NT2/D1 (cell line): ENCODE results near the gene CD109.

Experiments used
- DNase-seq: peaks from one replicate; pipeline ENCODE4 v3.0.0-alpha.2; 2011; ENCODE audit warnings: low read depth, low spot score
- H3K27me3 ChIP-seq: 2 replicates; pipeline ENCODE4 v1.6.0; 2011; ENCODE audit warnings: mild to moderate bottlenecking; ENCODE audit not compliant: insufficient read length, insufficient read depth
- H3K36me3 ChIP-seq: 2 replicates; pipeline ENCODE4 v1.6.1; 2011; ENCODE audit warnings: mild to moderate bottlenecking, low read length, mixed read lengths; ENCODE audit not compliant: insufficient read depth, insufficient read length
- H3K4me1 ChIP-seq: 2 replicates; pipeline ENCODE4 v1.5.1; 2011; ENCODE audit not compliant: insufficient read depth, insufficient read length
- H3K4me3 ChIP-seq: 2 replicates; pipeline ENCODE4 v1.5.1; 2011; ENCODE audit warnings: low read depth; ENCODE audit not compliant: insufficient read length
- H3K9ac ChIP-seq: 2 replicates; pipeline ENCODE4 v1.6.0; 2011; ENCODE audit warnings: low read depth; ENCODE audit not compliant: insufficient read length
- H3K9me3 ChIP-seq: 2 replicates; pipeline ENCODE4 v1.5.1; 2011; ENCODE audit warnings: mild to moderate bottlenecking, low read length; ENCODE audit not compliant: insufficient read depth
- SUZ12 ChIP-seq: IDR thresholded peaks from 2 replicates; pipeline ENCODE4 v1.6.1; 2011; ENCODE audit not compliant: insufficient read length, insufficient read depth; ENCODE audit errors: extremely low read depth
- YY1 ChIP-seq: IDR thresholded peaks from 2 replicates; pipeline ENCODE4 v1.6.1; 2011; ENCODE audit not compliant: insufficient read length, insufficient read depth
- ZNF274 ChIP-seq: IDR thresholded peaks from 2 replicates; pipeline ENCODE4 v1.6.1; 2011; ENCODE audit warnings: mild to moderate bottlenecking, low read depth, low read length

The CD109 gene

DNA sequence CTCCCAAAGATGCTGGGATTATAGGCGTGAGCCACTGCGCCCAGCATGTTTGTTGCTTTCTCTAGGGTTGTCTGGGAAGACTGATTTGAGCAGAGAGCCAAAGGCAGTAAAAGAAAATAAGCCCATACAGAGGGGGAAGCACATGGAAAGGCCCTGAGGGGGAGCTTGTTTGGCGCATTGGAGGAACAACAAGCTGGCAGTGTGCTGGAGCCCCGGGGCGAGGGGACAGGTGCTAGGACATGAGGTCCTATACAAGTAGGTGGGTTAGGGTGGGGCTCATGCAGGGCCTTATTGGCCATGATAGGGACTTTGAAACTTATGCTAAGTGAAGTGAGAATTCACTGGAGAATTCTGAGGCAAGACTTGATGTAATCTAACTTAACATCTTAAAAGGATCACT lies 35.3 kb downstream of the CD109 start:
- no peaks in the 10 kb centered on the region for H3K9me3 ChIP-seq
- H3K27me3 ChIP-seq = no peaks in the 10 kb centered on the region
- no peak for DNase-seq
- TF ChIP-seq SUZ12 = no peak
- peaks cover 3% of the 10 kb centered on the region for H3K36me3 ChIP-seq
- no peak overlapping the region for H3K9ac ChIP-seq
- H3K4me1 ChIP-seq = no peaks in the 10 kb centered on the region
- H3K4me3 ChIP-seq = no peak overlapping the region

DNA sequence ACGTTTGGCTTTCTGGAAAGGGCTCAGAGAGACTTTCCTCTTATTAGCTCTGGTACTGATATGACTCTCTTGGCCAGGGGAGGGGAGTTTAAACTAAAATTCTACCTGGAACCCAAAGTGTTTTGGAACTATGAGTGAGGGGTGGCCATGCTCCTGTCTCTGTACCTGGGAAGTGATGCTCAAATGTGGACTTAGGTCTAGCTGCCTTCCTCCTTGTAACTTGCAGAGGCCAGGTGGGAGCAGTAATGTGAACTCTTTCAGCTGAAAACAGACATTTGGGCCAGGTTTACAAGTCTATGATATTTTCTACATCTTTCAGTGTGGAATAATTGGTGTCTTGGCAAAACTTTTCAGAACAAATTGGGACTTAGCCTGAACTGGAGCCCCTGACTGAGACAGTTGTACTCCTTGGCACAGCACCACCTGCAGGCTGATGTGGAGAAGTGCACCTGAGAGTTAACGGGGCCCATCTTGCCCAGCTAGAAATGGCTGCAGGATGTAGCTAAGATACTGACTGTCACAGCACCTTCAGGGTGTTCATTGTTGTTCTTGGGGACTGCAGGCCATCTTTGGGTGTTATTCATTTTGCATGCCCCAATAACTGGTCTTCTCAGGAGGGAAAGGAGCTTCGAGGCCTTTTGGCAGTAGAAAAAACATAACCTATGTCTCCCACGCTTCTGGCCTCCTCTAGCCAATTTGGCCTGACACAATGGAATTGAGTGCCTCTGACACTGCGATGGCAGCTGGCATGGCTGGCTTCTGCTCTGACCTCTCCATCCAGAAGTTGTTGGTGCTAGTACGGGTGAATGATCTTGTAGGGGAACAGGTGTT lies 37.1 kb downstream of the CD109 start:
- peaks cover 3% of the 10 kb centered on the region for H3K36me3 ChIP-seq
- H3K9me3 ChIP-seq = no peaks in the 10 kb centered on the region
- TF ChIP-seq YY1 (peak; percentile 15), SUZ12 (no peak)
- peak; percentile 50 for DNase-seq
- H3K4me1 ChIP-seq = no peaks in the 10 kb centered on the region
- H3K27me3 ChIP-seq = no peaks in the 10 kb centered on the region
- no peak overlapping the region for H3K4me3 ChIP-seq
- no peak overlapping the region for H3K9ac ChIP-seq

DNA sequence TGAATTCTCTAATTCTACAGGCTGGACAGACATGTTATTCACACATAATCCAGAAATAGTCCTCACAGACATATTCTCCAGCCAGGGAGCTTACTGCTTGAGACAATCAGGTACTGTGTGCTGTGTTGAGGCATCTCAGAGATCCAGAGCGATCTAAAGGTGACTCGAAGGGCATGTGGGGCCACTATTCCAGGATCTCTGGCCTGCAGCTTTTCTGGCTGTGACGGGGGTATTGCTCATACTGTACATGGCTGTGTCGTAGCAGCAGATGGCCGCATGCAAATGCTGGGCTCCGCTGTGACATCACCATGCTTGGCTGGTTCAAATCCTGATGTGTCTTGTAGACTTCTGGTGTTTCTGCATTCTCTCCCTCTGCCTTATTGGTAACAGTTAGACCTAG lies 37.8 kb downstream of the CD109 start:
- H3K9me3 ChIP-seq = no peaks in the 10 kb centered on the region
- H3K27me3 ChIP-seq = no peaks in the 10 kb centered on the region
- H3K9ac ChIP-seq = no peak overlapping the region
- peaks cover 3% of the 10 kb centered on the region for H3K36me3 ChIP-seq
- H3K4me1 ChIP-seq = no peaks in the 10 kb centered on the region
- H3K4me3 ChIP-seq = no peak overlapping the region
- TF ChIP-seq YY1 = no peak
- no peak for TF ChIP-seq SUZ12
- TF ChIP-seq ZNF274 = no peak
- no peak for DNase-seq

DNA sequence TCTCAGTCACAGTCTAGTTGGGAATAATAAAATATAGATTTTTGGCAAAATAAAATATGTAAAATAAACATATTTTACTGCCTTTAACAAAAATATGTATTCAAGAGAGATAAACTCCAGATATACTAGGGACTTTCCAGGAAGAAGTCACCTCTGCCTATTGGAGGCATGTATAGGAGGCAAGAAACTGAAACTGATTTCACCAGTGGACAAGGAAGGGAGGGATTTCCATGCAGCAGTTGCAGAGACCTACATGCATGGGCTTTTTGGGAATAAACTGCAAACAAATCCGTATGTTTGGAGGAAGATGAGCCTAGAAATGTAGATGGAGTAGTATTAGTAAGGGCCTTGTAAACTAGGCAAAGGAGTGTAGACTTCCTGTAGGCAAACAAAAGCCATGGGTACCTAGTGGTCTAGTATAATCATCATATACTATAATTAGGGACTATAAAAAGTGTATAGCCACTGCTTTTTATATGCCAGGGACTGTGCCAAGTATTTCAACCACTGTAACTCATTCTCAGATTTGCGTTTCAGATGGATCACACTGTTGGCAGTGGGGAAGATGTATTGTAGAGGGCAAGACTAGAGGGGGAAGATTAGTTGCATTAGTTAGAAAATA lies 38.9 kb downstream of the CD109 start:
- TF ChIP-seq ZNF274 (no peak), SUZ12 (no peak)
- H3K9ac ChIP-seq = no peak overlapping the region
- H3K4me1 ChIP-seq = no peaks in the 10 kb centered on the region
- no peaks in the 10 kb centered on the region for H3K27me3 ChIP-seq
- no peaks in the 10 kb centered on the region for H3K9me3 ChIP-seq
- peaks cover 3% of the 10 kb centered on the region for H3K36me3 ChIP-seq
- no peak for DNase-seq
- H3K4me3 ChIP-seq = no peak overlapping the region

DNA sequence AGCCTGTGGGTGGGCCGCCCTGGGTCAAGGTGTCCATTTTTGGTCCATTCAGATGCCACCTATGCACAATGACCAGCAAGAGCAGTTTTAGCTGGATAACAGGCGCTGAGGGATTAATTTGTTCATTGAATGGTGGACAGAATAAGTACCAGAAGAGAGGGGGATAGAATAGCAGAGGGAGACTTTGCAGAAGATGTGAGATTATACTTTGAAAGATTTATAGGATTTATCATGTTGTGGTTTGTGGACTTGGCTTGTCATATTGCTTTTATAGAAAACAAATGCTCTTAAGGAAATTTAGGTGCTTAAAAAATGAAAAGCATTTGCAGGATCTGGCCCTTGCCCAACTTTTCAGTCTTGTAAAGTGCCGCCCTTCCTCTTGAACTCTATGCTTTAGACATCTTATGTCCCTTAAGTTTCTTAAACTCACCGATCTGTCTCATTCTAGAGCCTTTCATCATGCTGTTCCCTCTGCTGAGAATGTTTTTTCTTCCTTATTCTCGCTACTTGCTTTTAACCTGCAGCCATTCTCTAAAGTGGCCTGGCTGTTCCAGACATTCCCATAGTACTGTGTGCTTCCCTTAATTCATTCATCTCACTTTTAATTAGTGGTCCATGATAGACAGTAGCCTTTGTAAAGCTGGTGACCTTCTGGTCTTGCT lies 42.5 kb downstream of the CD109 start:
- peaks cover 3% of the 10 kb centered on the region for H3K36me3 ChIP-seq

DNA sequence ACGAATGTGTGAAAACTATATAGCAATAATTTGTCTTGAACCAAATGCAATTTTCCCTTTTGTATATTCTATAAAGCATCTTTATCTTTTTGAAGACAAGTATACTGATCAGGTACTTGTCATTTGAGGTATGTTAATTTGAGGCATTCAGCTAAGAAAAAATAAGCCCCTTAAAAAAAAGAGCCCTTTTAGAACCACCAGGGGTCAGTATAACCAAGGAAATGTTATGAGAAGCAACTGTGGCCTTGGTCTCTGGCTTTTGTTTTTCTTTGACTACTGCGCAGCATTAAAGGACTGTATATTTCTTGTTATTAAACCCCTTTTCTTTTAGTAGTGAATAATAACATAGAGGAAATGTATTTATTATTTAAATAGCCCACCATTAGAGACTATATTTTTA lies 43.1 kb downstream of the CD109 start:
- Histone ChIP-seq H3K36me3 (no peaks in the 10 kb centered on the region), H3K4me3 (no peak overlapping the region), H3K27me3 (no peaks in the 10 kb centered on the region), H3K9ac (no peak overlapping the region), H3K9me3 (no peaks in the 10 kb centered on the region), H3K4me1 (no peaks in the 10 kb centered on the region)
- peak; percentile 59 for DNase-seq
- TF ChIP-seq SUZ12 = no peak
- TF ChIP-seq YY1 = no peak

More for the DNA sequence above, 42.5 kb downstream of the CD109 start:
- TF ChIP-seq SUZ12 = no peak
- no peak for TF ChIP-seq YY1
- no peak for TF ChIP-seq ZNF274
- H3K4me3 ChIP-seq = no peak overlapping the region
- no peaks in the 10 kb centered on the region for H3K9me3 ChIP-seq
- H3K27me3 ChIP-seq = no peaks in the 10 kb centered on the region
- no peaks in the 10 kb centered on the region for H3K4me1 ChIP-seq
- no peak for DNase-seq
- no peak overlapping the region for H3K9ac ChIP-seq

DNA sequence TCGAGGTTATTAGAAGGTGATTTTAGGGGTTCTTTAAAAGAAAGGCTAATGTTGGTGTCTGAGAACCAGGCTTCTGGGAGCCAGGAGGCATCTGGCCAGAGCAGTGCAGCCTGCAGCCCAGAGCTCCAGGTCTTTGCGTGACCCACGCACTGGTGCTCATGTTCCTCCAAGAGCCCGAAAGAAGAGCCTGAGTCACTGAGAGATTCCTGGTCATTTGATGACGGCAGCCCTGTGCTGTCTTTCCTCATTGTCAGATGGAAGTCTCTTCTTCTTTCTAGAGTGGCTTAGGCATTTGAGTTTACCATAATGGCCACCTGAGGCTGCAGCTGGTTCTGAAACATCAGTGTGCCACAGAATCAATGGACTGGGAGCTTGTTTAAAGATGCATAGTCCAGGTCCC lies 46.4 kb downstream of the CD109 start:
- no peak for TF ChIP-seq SUZ12
- no peak for TF ChIP-seq YY1
- TF ChIP-seq ZNF274 = no peak
- Histone ChIP-seq H3K36me3 (no peaks in the 10 kb centered on the region), H3K27me3 (no peaks in the 10 kb centered on the region), H3K9me3 (no peaks in the 10 kb centered on the region), H3K9ac (no peak overlapping the region), H3K4me3 (no peak overlapping the region), H3K4me1 (no peaks in the 10 kb centered on the region)
- no peak for DNase-seq
